ENCODE data around the gene NAT14. TPM values are rescaled to one million over a fixed set of nuclear protein-coding genes. Genes with fewer than 3 reads are reported as not detected.

NAT14 gene
- total RNA-seq, 3 donors from 2014 or later, result 1.9 to 11.3 (median 10.8) TPM

GRCh38 chr19:55478364-55478763, 6.6 kb upstream of the NAT14 start:
- Histone ChIP-seq H3K4me1 (peaks cover 5 to 8% of the 10 kb centered on the region in 2 donors), H3K36me3 (no peaks in the 10 kb centered on the region), H3K27ac (no peak overlapping the region), H3K4me3 (no peak overlapping the region), H3K9me3 (no peaks in the 10 kb centered on the region), H3K27me3 (no peaks in the 10 kb centered on the region)
- TF ChIP-seq CTCF (IDR thresholded peaks at IDR 0.05) (no peak), POLR2A (IDR thresholded peaks at IDR 0.05) (no peak), POLR2AphosphoS5 (IDR thresholded peaks at IDR 0.05) (no peak)
- DNase-seq (ENCODE audit: low spot score in 2 of 2), result no peak
- intact Hi-C loops (cut with DNase I; ENCODE audit: low total_unique reads), result loop anchor here (10.0 kb wide), 1 partner anchor 1494 kb away; no protein-coding TSS in a partner anchor

- Histone ChIP-seq H3K4me3 (no peak overlapping the region), H3K27me3 (no peaks in the 10 kb centered on the region), H3K4me1 (peaks cover 5 to 8% of the 10 kb centered on the region in 2 donors), H3K36me3 (no peaks in the 10 kb centered on the region), H3K9me3 (no peaks in the 10 kb centered on the region), H3K27ac (no peak overlapping the region)
- intact Hi-C loops (cut with DNase I; ENCODE audit: low total_unique reads), result loop anchor here (10.0 kb wide), 1 partner anchor 1494 kb away; no protein-coding TSS in a partner anchor
- no peak for TF ChIP-seq CTCF (IDR thresholded peaks at IDR 0.05)
- no peak for TF ChIP-seq POLR2A (IDR thresholded peaks at IDR 0.05)
- no peak for TF ChIP-seq POLR2AphosphoS5 (IDR thresholded peaks at IDR 0.05)
- DNase-seq (ENCODE audit: low spot score in 2 of 2), result no peak
These were observed 5.9 kb upstream of the NAT14 start for GRCh38 chr19:55479045-55479444.

GRCh38 chr19:55479451-55480230, 5.3 kb upstream of the NAT14 start:
- no peak for DNase-seq (ENCODE audit: low spot score in 2 of 2)
- Histone ChIP-seq H3K27ac (no peak overlapping the region), H3K27me3 (no peaks in the 10 kb centered on the region), H3K9me3 (no peaks in the 10 kb centered on the region), H3K4me3 (no peak overlapping the region), H3K36me3 (no peaks in the 10 kb centered on the region), H3K4me1 (peaks cover 10 to 12% of the 10 kb centered on the region in 2 donors)
- intact Hi-C loops (cut with DNase I; ENCODE audit: low total_unique reads), result loop anchor here (10.0 kb wide), 1 partner anchor 1495 kb away; no protein-coding TSS in a partner anchor
- TF ChIP-seq CTCF (IDR thresholded peaks at IDR 0.05), result no peak
- no peak for TF ChIP-seq POLR2A (IDR thresholded peaks at IDR 0.05)
- no peak for TF ChIP-seq POLR2AphosphoS5 (IDR thresholded peaks at IDR 0.05)

- no peak for TF ChIP-seq POLR2A (IDR thresholded peaks at IDR 0.05)
- no peak for TF ChIP-seq CTCF (IDR thresholded peaks at IDR 0.05)
- no peak for TF ChIP-seq POLR2AphosphoS5 (IDR thresholded peaks at IDR 0.05)
- H3K4me1 ChIP-seq, result peaks cover 14 to 21% of the 10 kb centered on the region in 2 donors
- intact Hi-C loops (cut with DNase I; ENCODE audit: low total_unique reads), result no loop called here
- no peak overlapping the region for H3K27ac ChIP-seq
- no peak overlapping the region for H3K4me3 ChIP-seq
- no peaks in the 10 kb centered on the region for H3K36me3 ChIP-seq
- no peaks in the 10 kb centered on the region for H3K9me3 ChIP-seq
- H3K27me3 ChIP-seq, result no peaks in the 10 kb centered on the region
- no peak for DNase-seq (ENCODE audit: low spot score in 2 of 2)
These were observed 3.7 kb upstream of the NAT14 start for GRCh38 chr19:55481148-55481793.

GRCh38 chr19:55481794-55482155, 3.2 kb upstream of the NAT14 start:
- no peaks in the 10 kb centered on the region for H3K9me3 ChIP-seq
- H3K27me3 ChIP-seq, result no peaks in the 10 kb centered on the region
- no peak for TF ChIP-seq CTCF (IDR thresholded peaks at IDR 0.05)
- no peak for TF ChIP-seq POLR2A (IDR thresholded peaks at IDR 0.05)
- no peak for TF ChIP-seq POLR2AphosphoS5 (IDR thresholded peaks at IDR 0.05)
- no peak overlapping the region for H3K27ac ChIP-seq
- peaks cover 19 to 26% of the 10 kb centered on the region in 2 donors for H3K4me1 ChIP-seq
- no peak for DNase-seq (ENCODE audit: low spot score in 2 of 2)
- intact Hi-C loops (cut with DNase I; ENCODE audit: low total_unique reads), result no loop called here
- no peaks in the 10 kb centered on the region for H3K36me3 ChIP-seq
- H3K4me3 ChIP-seq, result no peak overlapping the region
